Right forelimb (tissue), 1 donor: ENCODE data around the gene CTSG.
"Not testable (repeated sequence)": the region's sequence is repeated elsewhere in the genome, so short reads cannot be mapped to it uniquely, and the experiment has no call there.

Experiments used
- DNase-seq: peaks from one replicate; pipeline ENCODE4 v3.0.0-alpha.2; 2018

Gene CTSG, protein sequence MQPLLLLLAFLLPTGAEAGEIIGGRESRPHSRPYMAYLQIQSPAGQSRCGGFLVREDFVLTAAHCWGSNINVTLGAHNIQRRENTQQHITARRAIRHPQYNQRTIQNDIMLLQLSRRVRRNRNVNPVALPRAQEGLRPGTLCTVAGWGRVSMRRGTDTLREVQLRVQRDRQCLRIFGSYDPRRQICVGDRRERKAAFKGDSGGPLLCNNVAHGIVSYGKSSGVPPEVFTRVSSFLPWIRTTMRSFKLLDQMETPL

GRCh38 chr14:24576182-24576581 is at the start of gene CTSG:
TSS of gene CTSG (minus strand) at chr14:24576250. CDS start at chr14:24576223, 27 bp downstream.
- no peak for DNase-seq

DNA sequence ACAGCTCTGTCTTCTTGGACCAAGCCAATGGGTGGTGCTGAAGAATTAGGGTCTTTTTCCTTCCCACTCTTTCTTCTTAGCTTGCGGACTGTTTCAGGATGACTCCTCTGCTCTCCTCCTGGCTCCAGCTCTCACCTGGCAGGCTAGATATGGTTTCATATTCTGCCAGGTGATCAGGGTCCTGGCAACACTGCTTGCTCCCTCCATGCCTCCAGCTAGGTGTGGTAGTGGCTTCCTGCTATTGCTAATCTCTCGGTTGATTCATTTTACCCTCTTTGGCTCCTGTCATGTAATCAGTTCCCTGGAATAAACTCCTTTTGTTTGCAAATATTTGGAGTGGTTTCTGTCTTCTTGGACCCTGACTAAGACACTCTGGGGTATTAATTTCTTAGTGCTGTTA is 37.7 kb upstream of the CTSG start:
- DNase-seq, result no peak

DNA sequence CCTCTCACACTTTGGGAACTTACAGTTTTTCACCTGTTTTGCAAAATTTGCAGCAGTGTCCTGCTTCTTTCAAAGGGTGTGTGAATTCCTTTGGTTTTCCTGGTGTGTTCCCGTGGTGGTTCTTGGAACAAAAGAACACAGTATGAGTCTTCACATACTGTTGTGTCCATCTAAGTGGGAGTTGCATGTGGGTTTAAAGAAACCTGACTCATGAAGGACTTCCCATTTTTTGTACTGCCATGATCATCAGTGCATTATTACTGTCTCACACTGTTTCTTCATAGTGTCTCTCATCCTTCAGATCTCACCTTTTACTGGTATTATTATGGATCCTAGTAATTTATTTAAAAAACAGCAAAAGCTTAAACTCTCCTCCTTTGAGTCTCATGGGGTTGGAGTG is 37.2 kb upstream of the CTSG start:
- no peak for DNase-seq

DNA sequence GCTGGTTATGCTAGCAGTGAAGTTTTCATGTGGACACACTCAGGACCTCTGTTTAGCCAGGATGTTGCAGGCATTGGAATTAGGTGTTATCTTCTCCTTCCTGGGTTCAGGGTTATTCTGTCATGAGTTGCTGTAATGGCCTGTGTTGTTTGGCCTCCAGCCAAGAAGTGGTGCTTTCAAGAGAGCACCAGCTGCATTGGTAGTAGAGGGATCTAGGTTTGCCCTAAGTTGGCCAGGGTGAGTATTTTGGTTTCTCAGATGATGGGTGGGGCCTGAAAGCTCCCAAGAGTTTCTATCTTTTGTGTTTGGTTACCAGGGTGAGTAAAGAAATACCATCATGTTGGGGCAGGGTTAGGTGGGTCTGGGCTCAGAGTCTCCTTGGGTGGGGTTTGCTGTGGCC is 36.1 kb upstream of the CTSG start:
- no peak for DNase-seq

DNA sequence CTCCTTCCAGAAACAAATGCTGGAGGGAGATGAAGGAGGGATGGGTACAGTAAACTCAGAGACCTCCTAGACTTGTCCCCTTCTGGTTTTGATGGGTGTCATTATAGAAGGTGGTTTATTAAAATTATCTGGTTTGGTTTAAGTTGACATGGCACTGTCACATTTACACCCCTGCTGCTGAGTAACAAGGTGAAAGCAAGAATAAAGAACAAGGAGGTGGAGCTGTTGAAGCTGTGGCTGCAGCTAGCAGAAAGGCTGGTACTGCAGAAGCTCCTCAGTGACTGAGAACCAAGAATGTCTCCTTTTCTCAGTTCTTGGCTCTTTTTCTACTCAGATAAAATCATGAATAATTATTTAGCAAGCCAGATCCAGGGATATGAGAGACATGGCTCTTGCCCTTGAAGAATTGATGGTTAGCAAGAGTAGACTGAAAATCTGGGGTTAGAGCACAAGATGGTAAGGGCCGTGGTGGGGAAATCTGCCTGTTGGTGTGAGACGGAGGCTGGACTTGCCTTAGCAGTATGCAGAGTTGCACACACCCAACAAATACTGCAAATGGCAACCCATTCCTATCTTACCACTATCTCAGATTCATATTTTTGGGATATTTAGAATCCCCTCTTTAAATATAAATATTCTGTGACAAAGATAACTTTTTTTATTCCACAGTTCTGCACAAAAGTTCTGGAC is 33.8 kb upstream of the CTSG start, which contains the start of gene GZMH:
TSS of gene GZMH (minus strand) at position 31 of the 690 bp plus-strand sequence. CDS start 72 bp downstream, outside the sequence.
- no peak for DNase-seq

- DNase-seq, result no peak
Observed at GRCh38 chr14:24607635-24608514, 31.8 kb upstream of the CTSG start.

DNA sequence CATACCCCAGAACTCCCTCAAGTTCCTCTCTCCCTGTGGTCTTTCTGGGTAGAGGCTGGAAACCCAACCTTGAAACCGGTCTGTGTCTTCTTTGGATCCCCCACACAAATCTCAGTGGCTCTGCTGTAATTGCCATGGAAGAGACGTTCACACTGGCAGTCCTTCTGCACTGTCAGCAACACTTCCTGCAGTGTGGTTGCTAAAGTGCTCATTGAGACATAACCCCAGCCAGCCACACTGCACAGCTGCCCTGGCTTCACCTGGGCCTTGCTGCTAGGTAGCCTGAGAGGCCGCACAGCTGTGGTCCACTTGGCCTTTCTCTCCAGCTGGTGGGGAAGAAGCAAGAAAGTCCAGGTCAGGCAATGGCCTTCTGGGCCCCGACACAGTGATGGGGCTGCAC is 31.0 kb upstream of the CTSG start:
- DNase-seq, result no peak

DNA sequence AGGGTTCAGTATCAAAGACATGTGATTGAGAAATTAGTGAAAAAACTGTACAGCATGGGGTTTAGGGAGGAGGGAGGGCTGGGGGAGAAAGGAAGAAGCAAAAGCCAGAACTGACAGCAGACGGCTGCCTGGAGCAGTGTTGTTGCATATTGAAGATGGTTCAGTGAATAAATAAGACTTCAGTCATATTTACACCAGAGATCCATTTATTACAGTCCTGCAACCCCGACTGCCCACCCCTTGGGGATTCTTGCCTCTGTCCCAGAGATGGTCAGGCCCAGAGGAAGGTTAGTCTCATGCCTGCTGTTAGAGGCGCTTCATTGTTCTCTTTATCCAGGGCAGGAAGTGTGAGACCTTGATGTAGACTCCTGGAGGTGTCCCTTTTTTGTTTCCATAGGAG is 30.2 kb upstream of the CTSG start:
- DNase-seq, result no peak

DNA sequence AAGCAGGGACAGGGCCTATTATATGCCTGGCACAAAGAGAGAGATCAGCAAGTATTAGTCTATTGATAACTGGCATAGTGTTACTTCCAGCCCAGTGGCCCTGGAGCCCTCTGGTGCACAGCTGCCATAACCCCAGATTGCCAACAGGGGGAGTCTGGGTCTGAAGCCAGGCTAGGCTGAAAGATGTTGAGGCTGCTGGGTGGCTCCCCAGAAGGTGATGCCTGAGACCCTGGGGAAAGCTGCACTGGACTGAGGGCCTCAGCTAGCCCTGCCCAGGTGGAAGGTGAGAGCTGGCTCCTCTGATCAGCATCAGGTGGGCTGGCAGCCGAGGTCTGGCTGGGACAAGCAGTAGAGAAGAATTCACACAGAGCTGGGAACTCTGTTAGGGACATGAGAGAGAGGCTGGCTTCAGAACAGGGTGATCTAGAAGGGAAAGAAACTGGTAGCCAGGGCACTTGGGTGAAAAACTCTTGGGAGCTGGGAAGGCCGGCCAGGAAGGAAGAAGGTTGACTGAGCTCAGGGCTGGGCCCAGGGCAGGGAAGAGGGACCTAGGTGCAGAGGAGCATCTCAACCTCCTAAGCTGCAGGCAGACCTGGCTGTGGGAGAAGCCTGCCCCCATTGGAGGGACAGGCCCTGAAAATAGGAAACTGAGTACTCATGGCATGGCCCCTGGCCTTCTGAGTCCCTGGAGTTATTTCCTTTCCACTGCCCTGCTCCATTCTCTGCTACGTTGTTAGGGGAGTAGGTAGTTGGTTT is 29.6 kb upstream of the CTSG start:
- DNase-seq, result no peak

DNA sequence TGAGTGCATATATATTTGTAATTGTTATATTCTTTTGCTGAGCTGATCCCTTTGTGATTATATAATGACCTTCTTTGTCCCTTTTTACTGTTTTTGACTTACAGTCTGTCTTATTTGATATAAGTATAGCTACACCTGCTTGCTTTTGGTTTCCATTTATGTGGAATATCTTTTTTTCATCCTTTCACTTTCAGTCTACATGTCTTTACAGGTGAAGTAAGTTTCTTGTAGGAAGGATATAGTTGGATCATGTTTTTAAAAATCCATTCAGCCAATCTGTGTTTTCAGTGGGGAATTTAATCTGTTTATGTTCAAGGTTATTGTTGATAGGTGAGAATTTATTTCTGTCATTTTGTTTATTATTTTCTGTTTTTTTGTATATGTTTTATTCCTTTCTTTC is 21.4 kb upstream of the CTSG start:
- no peak for DNase-seq

DNA sequence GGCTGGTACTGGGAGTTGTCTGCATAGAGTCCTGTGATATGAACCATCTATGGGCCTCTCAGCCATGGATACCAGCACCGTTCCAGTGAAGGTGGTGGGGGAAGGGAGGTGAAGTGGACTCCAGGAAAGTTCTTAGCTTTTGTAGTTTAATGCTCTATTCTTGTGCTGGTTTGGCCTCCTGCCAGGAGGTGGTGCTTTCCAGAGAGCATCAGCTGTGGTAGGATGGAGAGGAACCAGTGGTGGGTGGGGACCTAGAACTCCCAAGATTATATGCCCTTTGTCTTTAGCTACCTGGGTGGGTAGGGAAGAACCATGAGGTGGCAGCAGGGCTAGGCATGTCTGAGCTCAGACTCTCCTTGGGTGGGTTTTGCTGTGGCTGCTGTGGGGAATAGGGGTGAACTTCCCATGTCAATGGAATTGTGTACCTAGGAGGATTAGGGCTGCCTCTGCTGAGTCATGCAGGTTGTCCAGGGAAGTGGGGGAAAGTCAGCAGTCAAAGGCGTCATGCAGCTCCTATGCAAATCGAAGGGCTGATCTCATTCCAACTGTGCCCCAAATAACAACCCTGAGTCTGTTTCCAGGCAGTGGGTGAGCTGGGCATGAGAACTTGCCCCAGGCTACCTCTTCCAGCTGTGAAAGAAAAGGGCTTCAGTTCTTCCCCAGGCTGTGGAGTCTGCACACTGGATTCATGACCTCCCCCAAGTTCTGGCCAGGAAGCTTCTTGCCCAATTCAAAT is 19.2 kb upstream of the CTSG start:
- no peak for DNase-seq

DNA sequence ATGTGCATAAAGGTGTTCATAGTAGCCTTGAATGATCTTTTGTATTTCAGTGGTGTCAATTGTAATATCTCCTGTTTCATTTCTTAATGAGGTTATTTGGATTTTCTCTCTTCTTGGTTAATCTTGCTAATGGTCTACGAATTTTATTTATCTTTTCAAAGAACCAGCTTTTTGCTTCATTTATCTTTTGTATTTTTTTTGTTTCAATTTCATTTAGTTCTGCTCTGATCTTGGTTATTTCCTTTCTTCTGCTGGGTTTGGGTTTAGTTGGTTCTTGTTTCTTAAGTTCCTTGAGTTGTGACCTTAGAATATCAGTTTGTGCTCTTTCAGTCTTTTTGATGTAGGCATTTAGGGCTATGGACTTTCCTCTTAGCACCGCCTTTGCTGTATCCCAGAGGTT is 15.0 kb upstream of the CTSG start:
- DNase-seq, result not testable (repeated sequence)

DNA sequence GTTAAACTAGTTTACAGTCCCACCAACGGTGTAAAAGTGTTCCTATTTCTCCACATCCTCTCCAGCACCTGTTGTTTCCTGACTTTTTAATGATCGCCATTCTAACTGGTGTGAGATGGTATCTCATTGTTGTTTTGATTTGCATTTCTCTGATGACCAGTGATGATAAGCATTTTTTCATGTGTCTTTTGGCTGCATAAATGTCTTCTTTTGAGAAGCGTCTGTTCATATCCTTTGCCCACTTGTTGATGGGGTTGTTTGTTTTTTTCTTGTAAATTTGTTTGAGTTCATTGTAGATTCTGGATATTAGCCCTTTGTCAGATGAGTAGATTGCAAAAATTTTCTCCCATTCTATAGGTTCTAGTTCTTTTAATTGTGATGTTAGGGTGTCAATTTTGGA is 8.4 kb upstream of the CTSG start:
- not testable (repeated sequence) for DNase-seq

- no peak for DNase-seq
Observed at GRCh38 chr14:24578558-24578957, 2.5 kb upstream of the CTSG start.

DNA sequence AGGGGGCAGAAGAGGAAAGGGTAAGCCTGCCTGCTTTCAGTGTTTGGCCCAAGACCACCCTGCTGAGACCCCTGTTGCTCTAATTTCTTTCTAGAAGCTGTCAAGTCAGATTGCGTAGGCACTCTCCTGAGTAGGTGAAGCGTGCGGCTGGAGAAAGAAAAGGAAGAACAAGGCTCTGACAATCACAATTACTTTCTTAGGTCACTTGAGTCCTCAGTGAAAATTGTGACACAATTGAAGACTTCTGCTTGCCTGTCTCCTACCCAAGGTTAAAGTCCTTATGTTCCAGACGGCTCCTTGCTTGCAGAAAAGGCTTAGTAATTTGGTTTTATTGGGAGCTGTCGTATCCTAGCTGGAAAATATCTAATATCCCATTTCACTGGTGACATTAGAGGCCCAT is 721 bp upstream of the CTSG start:
- no peak for DNase-seq

GRCh38 chr14:24574206-24574774 is 1.8 kb downstream of the CTSG start:
- DNase-seq, result no peak

DNA sequence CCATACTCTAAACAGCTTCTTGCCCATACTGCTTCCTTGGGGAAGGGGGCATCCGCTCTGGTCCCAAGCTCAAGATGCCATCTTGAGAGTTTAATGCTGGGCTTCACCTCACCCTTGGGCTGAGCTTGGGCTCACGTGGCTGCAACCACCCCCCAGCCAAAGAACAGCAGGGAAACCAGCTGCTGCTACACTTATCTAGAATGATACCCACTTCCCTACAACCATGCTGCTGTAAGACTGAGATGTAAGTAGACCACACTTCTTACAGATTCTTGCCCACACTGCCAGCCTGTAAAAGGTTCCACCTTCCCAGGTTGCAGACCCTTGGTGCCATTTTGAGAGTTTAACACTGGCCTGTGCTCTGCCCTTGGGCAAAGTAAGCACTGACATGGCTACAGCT is 9.7 kb downstream of the CTSG start:
- DNase-seq, result no peak

DNA sequence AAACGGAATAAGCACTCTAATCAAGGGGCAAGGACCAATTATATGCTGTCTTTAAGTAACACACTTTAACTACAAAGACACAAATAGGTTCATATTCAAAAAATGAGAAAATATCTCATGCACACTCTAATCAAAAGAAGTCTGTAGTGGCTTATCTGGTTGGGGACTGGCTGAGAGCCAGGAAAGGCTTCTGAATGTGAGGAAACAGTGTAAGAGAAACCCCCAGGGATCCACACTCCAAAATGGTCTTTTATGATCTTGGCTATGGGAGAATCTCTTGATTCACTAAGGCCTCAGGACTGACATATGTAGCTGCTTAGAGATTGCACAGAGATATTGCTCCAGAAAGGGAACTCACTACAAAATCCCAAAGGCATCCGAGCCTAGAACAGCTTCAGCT is 10.3 kb downstream of the CTSG start:
- DNase-seq, result no peak

DNA sequence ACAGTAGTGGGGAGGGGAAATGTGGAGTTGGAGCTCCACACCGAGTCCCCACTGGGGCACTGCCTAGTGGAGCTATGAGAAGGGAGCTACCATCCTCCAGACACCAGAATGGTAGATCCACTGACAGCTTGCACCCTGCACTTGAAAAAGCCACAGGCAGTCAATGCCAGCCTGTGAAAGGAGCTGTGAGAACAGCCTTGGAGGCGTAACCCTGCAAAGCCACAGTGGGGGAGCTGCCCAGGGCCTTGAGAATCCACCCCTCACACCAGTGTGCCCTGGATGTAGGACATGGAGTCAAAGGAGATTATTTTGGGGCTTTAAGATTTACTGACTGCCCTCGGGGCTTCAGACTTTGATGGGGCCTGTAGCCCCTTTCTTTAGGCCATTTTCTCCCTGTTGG is 12.5 kb downstream of the CTSG start:
- no peak for DNase-seq

DNA sequence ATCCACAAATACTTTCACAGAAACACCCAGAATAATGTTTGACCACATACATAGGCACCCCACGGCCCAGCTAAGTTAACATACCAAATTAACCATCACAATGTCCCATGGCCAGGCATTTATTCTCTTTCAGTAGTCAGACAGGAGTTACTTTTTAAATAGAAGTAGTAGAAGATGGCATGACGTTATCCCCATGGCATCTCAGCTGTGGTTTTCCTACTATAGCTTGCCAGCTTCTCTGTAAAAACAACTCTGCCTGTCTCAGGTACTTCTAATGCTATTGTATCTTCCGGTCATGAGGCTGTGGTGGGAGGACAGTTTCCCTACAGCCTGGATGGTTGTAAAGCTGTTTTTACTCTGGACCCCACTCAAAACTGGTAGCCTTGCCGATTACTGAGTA is 19.3 kb downstream of the CTSG start:
- no peak for DNase-seq

DNA sequence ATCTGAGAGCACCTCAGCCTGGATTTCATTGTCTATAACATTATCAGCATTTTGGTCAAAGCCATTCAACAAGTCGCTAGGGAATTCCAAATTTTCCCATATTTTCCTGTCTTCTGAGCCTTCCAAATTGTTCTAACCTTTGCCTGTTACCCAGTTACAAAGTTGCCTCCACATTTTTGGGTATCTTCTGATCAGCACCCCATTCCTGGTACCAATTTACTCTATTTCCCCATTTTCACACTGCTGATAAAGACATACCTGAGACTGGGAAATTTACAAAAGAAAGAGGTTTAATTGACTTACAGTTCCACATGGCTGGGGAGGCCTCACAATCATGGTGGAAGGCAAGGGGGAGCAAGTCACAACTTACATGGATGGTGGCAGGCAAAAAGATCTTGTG is 27.0 kb downstream of the CTSG start:
- not testable (repeated sequence) for DNase-seq
